Loucy (cell line): Measurements from ENCODE around the gene SMTNL2.

Source experiments
- H2AFZ ChIP-seq: fragments of 200-600 bp; sonication (generic); 2 replicates; pipeline ENCODE4 v1.6.0; 2016; ENCODE audit warnings: antibody characterized with exemption, mild to moderate bottlenecking, low read length, moderate library complexity
- H3F3A ChIP-seq: fragments of 200-600 bp; 2 replicates; pipeline ENCODE4 v1.6.0; 2016; ENCODE audit warnings: antibody characterized with exemption, low read depth, mild to moderate bottlenecking
- H3K27me3 ChIP-seq: fragments of 200-600 bp; sonication (generic); 2 replicates; pipeline ENCODE4 v1.6.1; 2014; ENCODE audit warnings: low read length, mild to moderate bottlenecking; ENCODE audit not compliant: insufficient read depth, poor library complexity, severe bottlenecking
- H3K36me3 ChIP-seq: fragments of 200-600 bp; sonication (generic); 2 replicates; pipeline ENCODE4 v1.6.1; 2016; ENCODE audit warnings: low read length; ENCODE audit not compliant: insufficient read depth
- H3K4me1 ChIP-seq: fragments of 200-600 bp; sonication (generic); 2 replicates; pipeline ENCODE4 v1.5.1; 2014; ENCODE audit warnings: low read length, mild to moderate bottlenecking; ENCODE audit not compliant: insufficient read depth, poor library complexity, severe bottlenecking
- H3K4me2 ChIP-seq: fragments of 200-600 bp; sonication (generic); 2 replicates; pipeline ENCODE4 v1.6.0; 2014; ENCODE audit warnings: antibody characterized with exemption, low read length, low read depth, mild to moderate bottlenecking; ENCODE audit not compliant: poor library complexity, severe bottlenecking
- H3K4me3 ChIP-seq: fragments of 200-600 bp; sonication (generic); 2 replicates; pipeline ENCODE4 v1.5.1; 2014; ENCODE audit warnings: low read length, mild to moderate bottlenecking, mixed read lengths; ENCODE audit not compliant: poor library complexity, severe bottlenecking
- H3K79me2 ChIP-seq: fragments of 200-600 bp; sonication (generic); 2 replicates; pipeline ENCODE4 v1.6.1; 2014; ENCODE audit warnings: low read length; ENCODE audit not compliant: insufficient read depth
- H3K9ac ChIP-seq: fragments of 200-600 bp; sonication (generic); 2 replicates; pipeline ENCODE4 v1.6.0; 2014; ENCODE audit warnings: mild to moderate bottlenecking, low read depth, low read length, moderate library complexity; ENCODE audit not compliant: poor library complexity, severe bottlenecking
- H3K9me2 ChIP-seq: fragments of 200-600 bp; sonication (generic); replicated peaks from 2 replicates; pipeline ENCODE4 v1.6.1; 2016; ENCODE audit warnings: low read depth, low read length, mixed read lengths
- H3K9me3 ChIP-seq: fragments of 200-600 bp; sonication (generic); 2 replicates; pipeline ENCODE4 v1.6.1; 2014; ENCODE audit warnings: mild to moderate bottlenecking, antibody characterized with exemption, low read length, low read depth; ENCODE audit not compliant: insufficient read depth
- H4K20me1 ChIP-seq: fragments of 200-600 bp; sonication (generic); 2 replicates; pipeline ENCODE4 v1.6.0; 2014; ENCODE audit warnings: antibody characterized with exemption, low read length, mild to moderate bottlenecking; ENCODE audit not compliant: insufficient read depth, poor library complexity, severe bottlenecking
- CTCF ChIP-seq: fragments of 200-600 bp; sonication (generic); conservative IDR thresholded peaks from 2 replicates; pipeline ENCODE4 v1.5.1; 2014; ENCODE audit warnings: mild to moderate bottlenecking, antibody characterized with exemption, low read length
- EZH2phosphoT487 ChIP-seq: fragments of 200-600 bp; IDR thresholded peaks from 2 replicates; pipeline ENCODE4 v1.6.1; 2018; ENCODE audit warnings: antibody characterized with exemption, mild to moderate bottlenecking, moderate library complexity, borderline replicate concordance

The SMTNL2 gene

GRCh38 chr17:4547118-4547906, 37.0 kb upstream of the SMTNL2 start:
- H3K9ac ChIP-seq: no peak overlapping the region
- H3K4me1 ChIP-seq: peaks cover 6% of the 10 kb centered on the region
- peaks cover 23% of the 10 kb centered on the region; the same call in 1 of the 2 replicates for H3K36me3 ChIP-seq
- no peak for TF ChIP-seq EZH2phosphoT487
- no peak for TF ChIP-seq CTCF
- H3K4me2 ChIP-seq: no peak overlapping the region
- H4K20me1 ChIP-seq: no peaks in the 10 kb centered on the region
- H3K27me3 ChIP-seq: no peaks in the 10 kb centered on the region
- no peaks in the 10 kb centered on the region for H3K9me3 ChIP-seq
- H3K4me3 ChIP-seq: no peak overlapping the region
- no peak overlapping the region for H2AFZ ChIP-seq
- H3K79me2 ChIP-seq: 0 out of 2 replicates have a peak, but pooled peaks cover 4% of the 10 kb centered on the region
- no peaks in the 10 kb centered on the region for H3F3A ChIP-seq
- no peaks in the 10 kb centered on the region for H3K9me2 ChIP-seq

GRCh38 chr17:4548061-4548461, 36.3 kb upstream of the SMTNL2 start:
- H3F3A ChIP-seq: no peaks in the 10 kb centered on the region
- no peak for TF ChIP-seq CTCF
- TF ChIP-seq EZH2phosphoT487: no peak
- H3K4me3 ChIP-seq: no peak overlapping the region
- H2AFZ ChIP-seq: no peak overlapping the region
- H3K36me3 ChIP-seq: peaks cover 26% of the 10 kb centered on the region; the same call in 1 of the 2 replicates
- H4K20me1 ChIP-seq: no peaks in the 10 kb centered on the region
- H3K4me2 ChIP-seq: no peak overlapping the region
- no peaks in the 10 kb centered on the region for H3K9me2 ChIP-seq
- no peaks in the 10 kb centered on the region for H3K27me3 ChIP-seq
- H3K79me2 ChIP-seq: peaks cover 4% of the 10 kb centered on the region; the same call in 1 of the 2 replicates
- peaks cover 6% of the 10 kb centered on the region for H3K4me1 ChIP-seq
- no peak overlapping the region for H3K9ac ChIP-seq
- no peaks in the 10 kb centered on the region for H3K9me3 ChIP-seq

GRCh38 chr17:4548721-4549531, 35.4 kb upstream of the SMTNL2 start:
- H3K4me3 ChIP-seq: no peak overlapping the region
- H2AFZ ChIP-seq: no peak overlapping the region
- H3K9ac ChIP-seq: no peak overlapping the region
- no peak overlapping the region for H3K4me2 ChIP-seq
- peaks cover 13% of the 10 kb centered on the region for H3K79me2 ChIP-seq
- no peaks in the 10 kb centered on the region for H3K9me3 ChIP-seq
- H4K20me1 ChIP-seq: no peaks in the 10 kb centered on the region
- no peaks in the 10 kb centered on the region for H3K27me3 ChIP-seq
- no peaks in the 10 kb centered on the region for H3F3A ChIP-seq
- H3K9me2 ChIP-seq: no peaks in the 10 kb centered on the region
- H3K36me3 ChIP-seq: peaks cover 26% of the 10 kb centered on the region; the same call in 1 of the 2 replicates
- TF ChIP-seq CTCF: no peak
- no peak for TF ChIP-seq EZH2phosphoT487
- H3K4me1 ChIP-seq: peaks cover 10% of the 10 kb centered on the region
